Upper lobe of left lung (tissue), 4 donors: Measurements from ENCODE around the gene MRPL40.

ENCODE experiments used
- EP300 ChIP-seq, 4 donors: sonication (generic); formaldehyde crosslinking; IDR thresholded peaks; one replicate each; pipeline ENCODE4 v1.5.1; 2017; ENCODE audit warnings: antibody characterized with exemption in 4 of 4, control low read depth in 2 of 4
- POLR2A ChIP-seq, 4 donors: fragments of 450-650 bp; IDR thresholded peaks; one replicate each; pipeline ENCODE4 v1.5.1; 2016 to 2017; ENCODE audit warnings: antibody characterized with exemption in 4 of 4, mild to moderate bottlenecking in 2 of 4
- POLR2AphosphoS5 ChIP-seq, 2 donors: sonication (generic); formaldehyde crosslinking; IDR thresholded peaks; one replicate each; pipeline ENCODE4 v1.5.1; 2017; ENCODE audit warnings: antibody characterized with exemption in 2 of 2
- TF ChIP-seq, protein P1 (sequence below), 6 experiments: fragments of 450-650 bp in 4 of 6; fragments of 200-600 bp in 2 of 6; sonication (generic) in 2 of 6; IDR thresholded peaks; one replicate each; pipeline ENCODE4 v1.5.1; 2016 to 2019; ENCODE audit warnings: antibody characterized with exemption in 6 of 6

DNA sequence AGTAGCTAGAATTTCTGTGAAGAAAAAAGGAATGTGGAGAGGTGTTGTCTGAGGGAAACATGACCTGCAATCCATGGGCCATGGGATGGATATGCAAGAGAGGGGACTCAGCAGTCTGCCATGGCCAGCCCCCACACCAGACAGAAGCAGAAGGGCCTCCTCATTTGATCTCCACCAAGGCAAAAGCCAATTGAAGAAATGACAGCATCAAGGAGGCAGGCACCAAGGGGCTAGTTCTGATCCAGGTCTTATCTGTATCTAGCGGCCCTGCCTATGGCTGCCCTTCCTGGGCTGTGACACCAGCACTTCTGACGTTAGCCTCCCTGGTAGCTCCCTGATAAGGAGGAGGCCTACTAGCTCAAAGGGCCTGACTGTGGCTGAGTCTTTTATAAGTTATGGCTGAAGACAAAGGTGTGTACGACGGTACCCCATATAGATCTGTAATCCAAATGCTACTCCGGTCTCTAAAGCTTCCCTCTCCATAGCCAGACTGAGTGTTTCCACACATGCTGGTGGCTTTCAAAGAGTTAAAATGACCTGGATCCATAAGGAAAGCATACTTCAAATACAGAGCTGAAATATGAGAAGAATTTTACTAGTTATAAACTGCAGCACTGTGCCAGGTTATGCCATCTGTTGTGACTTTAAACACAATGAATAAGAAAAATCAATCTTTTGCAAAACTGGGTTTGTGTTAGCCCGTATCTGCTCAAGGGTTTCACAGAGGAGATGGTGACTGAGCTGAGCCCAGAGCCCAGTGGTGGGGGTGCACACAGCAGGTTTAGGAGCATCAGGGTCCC is 35.2 kb upstream of the MRPL40 start:
- TF ChIP-seq, protein P1, sequence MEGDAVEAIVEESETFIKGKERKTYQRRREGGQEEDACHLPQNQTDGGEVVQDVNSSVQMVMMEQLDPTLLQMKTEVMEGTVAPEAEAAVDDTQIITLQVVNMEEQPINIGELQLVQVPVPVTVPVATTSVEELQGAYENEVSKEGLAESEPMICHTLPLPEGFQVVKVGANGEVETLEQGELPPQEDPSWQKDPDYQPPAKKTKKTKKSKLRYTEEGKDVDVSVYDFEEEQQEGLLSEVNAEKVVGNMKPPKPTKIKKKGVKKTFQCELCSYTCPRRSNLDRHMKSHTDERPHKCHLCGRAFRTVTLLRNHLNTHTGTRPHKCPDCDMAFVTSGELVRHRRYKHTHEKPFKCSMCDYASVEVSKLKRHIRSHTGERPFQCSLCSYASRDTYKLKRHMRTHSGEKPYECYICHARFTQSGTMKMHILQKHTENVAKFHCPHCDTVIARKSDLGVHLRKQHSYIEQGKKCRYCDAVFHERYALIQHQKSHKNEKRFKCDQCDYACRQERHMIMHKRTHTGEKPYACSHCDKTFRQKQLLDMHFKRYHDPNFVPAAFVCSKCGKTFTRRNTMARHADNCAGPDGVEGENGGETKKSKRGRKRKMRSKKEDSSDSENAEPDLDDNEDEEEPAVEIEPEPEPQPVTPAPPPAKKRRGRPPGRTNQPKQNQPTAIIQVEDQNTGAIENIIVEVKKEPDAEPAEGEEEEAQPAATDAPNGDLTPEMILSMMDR (IDR thresholded peaks at IDR 0.05) = no peak
- TF ChIP-seq POLR2A (IDR thresholded peaks at IDR 0.05) = no peak
- TF ChIP-seq EP300 (IDR thresholded peaks at IDR 0.05) = no peak
- TF ChIP-seq POLR2AphosphoS5 (IDR thresholded peaks at IDR 0.05) = no peak
